GM06990 (cell line): Measurements from ENCODE around the gene FAM200C.

ENCODE experiments used
- DNase-seq: peaks from one replicate; pipeline ENCODE4 v3.0.0-alpha.2; 2011; ENCODE audit not compliant: insufficient read length; ENCODE audit errors: extremely low read depth
- H3K27me3 ChIP-seq: replicated peaks from 2 replicates; pipeline ENCODE4 v1.6.0; 2011; ENCODE audit warnings: low read length; ENCODE audit not compliant: control insufficient read depth, insufficient read depth
- H3K36me3 ChIP-seq: 2 replicates; pipeline ENCODE4 v1.5.1; 2011; ENCODE audit warnings: low read length; ENCODE audit not compliant: control insufficient read depth, insufficient read depth
- H3K4me3 ChIP-seq: replicated peaks from 2 replicates; pipeline ENCODE4 v1.5.1; 2011; ENCODE audit warnings: low read depth, mild to moderate bottlenecking, control low read depth, low read length
- CTCF ChIP-seq: IDR thresholded peaks from 2 replicates; pipeline ENCODE4 v1.5.1; 2011; ENCODE audit warnings: low read length, control low read depth, mild to moderate bottlenecking, inconsistent platforms; ENCODE audit not compliant: insufficient read depth, poor library complexity, severe bottlenecking

FAM200C gene

GRCh38 chr5:160419458-160420330, 19.8 kb upstream of the FAM200C start:
- Histone ChIP-seq H3K36me3 (no peaks in the 10 kb centered on the region), H3K4me3 (peak overlapping the region; percentile 100), H3K27me3 (no peaks in the 10 kb centered on the region)
- DNase-seq: no peak
- TF ChIP-seq CTCF: no peak

- Histone ChIP-seq H3K36me3 (no peaks in the 10 kb centered on the region), H3K27me3 (no peaks in the 10 kb centered on the region), H3K4me3 (peak within 1 kb of the TSS; percentile 100)
- DNase-seq: peak; percentile 95
- TF ChIP-seq CTCF: no peak
Observed at GRCh38 chr5:160418561-160419457, 19.0 kb upstream of the FAM200C start, which contains the start of gene SLU7. TSS of gene SLU7 (minus strand) at chr5:160419081. CDS start at chr5:160415294, 3,787 bp downstream.

GRCh38 chr5:160398806-160399205, 1.0 kb downstream of the FAM200C start:
- H3K4me3 ChIP-seq: peak overlapping the region; percentile 82
- no peak for TF ChIP-seq CTCF
- DNase-seq: no peak

GRCh38 chr5:160397492-160397891, 2.4 kb downstream of the FAM200C start:
- no peak for DNase-seq
- no peak for TF ChIP-seq CTCF
- Histone ChIP-seq H3K4me3 (no peak overlapping the region), H3K27me3 (no peaks in the 10 kb centered on the region), H3K36me3 (no peaks in the 10 kb centered on the region)

More at GRCh38 chr5:160398806-160399205, 1.0 kb downstream of the FAM200C start:
- peaks cover 2% of the 10 kb centered on the region for H3K36me3 ChIP-seq
- no peaks in the 10 kb centered on the region for H3K27me3 ChIP-seq

GRCh38 chr5:160395111-160395510, 4.7 kb downstream of the FAM200C start:
- no peak for TF ChIP-seq CTCF
- no peak overlapping the region for H3K4me3 ChIP-seq

More at GRCh38 chr5:160395111-160395510, 4.7 kb downstream of the FAM200C start:
- Histone ChIP-seq H3K27me3 (no peaks in the 10 kb centered on the region), H3K36me3 (no peaks in the 10 kb centered on the region)
- no peak for DNase-seq
